ENCODE measurements around the gene SLC43A2. TPM values are rescaled to one million over a fixed set of nuclear protein-coding genes. Genes with fewer than 3 reads are reported as not detected.

The SLC43A2 gene
- total and polyA plus RNA-seq, 4 donors: 27.0 to 125 (median 68.6) TPM

DNA sequence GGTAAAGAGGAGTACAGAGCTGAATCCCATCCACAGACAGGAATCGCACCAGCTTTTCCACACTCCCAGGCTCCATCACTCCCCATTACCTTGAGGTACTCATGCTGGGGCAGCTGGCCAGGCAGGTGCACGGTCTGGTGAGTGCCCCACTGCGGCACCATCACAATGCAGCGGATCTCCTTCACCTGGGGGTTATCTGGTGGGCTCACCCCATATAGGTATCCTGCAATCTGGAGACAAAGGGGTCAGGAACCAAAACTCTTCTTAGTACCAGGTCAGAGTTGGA, 22.9 kb upstream of the SLC43A2 start:
- Histone ChIP-seq H3K4me1 (ENCODE audit: control insufficient read depth in 5 of 5, insufficient read depth in 5 of 5, low read length in 5 of 5) (peaks cover 3 to 19% (median 12%) of the 10 kb centered on the region in 5 donors), H3K4me3 (no peak overlapping the region), H3K9ac (ENCODE audit: insufficient read depth in 1 of 2, low read length in 2 of 2) (no peak overlapping the region), H3K9me3 (ENCODE audit: control insufficient read depth in 4 of 4, insufficient read depth in 3 of 4, low read length in 3 of 4) (no peaks in the 10 kb centered on the region), H3K27me3 (ENCODE audit: control insufficient read depth in 3 of 3, insufficient read depth in 3 of 3, low read length in 2 of 3) (no peaks in the 10 kb centered on the region), H3K27ac (ENCODE audit: low read depth in 1 of 2, low read length in 1 of 2) (no peak overlapping the region), H3K36me3 (ENCODE audit: control insufficient read depth in 4 of 4, insufficient read depth in 4 of 4, low read length in 4 of 4) (peaks cover 39 to 56% (median 52%) of the 10 kb centered on the region in 4 donors)
- ATAC-seq (ENCODE audit: insufficient read depth, low FRiP score): no peak
- TF ChIP-seq, protein P1, sequence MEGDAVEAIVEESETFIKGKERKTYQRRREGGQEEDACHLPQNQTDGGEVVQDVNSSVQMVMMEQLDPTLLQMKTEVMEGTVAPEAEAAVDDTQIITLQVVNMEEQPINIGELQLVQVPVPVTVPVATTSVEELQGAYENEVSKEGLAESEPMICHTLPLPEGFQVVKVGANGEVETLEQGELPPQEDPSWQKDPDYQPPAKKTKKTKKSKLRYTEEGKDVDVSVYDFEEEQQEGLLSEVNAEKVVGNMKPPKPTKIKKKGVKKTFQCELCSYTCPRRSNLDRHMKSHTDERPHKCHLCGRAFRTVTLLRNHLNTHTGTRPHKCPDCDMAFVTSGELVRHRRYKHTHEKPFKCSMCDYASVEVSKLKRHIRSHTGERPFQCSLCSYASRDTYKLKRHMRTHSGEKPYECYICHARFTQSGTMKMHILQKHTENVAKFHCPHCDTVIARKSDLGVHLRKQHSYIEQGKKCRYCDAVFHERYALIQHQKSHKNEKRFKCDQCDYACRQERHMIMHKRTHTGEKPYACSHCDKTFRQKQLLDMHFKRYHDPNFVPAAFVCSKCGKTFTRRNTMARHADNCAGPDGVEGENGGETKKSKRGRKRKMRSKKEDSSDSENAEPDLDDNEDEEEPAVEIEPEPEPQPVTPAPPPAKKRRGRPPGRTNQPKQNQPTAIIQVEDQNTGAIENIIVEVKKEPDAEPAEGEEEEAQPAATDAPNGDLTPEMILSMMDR (IDR thresholded peaks at IDR 0.05; ENCODE audit: control extremely low read depth, extremely low read depth): no peak
- WGBS, 2 donors: 89 to 95% methylated on average over 4 of the region's 4 CpGs
- no peak for DNase-seq

DNA sequence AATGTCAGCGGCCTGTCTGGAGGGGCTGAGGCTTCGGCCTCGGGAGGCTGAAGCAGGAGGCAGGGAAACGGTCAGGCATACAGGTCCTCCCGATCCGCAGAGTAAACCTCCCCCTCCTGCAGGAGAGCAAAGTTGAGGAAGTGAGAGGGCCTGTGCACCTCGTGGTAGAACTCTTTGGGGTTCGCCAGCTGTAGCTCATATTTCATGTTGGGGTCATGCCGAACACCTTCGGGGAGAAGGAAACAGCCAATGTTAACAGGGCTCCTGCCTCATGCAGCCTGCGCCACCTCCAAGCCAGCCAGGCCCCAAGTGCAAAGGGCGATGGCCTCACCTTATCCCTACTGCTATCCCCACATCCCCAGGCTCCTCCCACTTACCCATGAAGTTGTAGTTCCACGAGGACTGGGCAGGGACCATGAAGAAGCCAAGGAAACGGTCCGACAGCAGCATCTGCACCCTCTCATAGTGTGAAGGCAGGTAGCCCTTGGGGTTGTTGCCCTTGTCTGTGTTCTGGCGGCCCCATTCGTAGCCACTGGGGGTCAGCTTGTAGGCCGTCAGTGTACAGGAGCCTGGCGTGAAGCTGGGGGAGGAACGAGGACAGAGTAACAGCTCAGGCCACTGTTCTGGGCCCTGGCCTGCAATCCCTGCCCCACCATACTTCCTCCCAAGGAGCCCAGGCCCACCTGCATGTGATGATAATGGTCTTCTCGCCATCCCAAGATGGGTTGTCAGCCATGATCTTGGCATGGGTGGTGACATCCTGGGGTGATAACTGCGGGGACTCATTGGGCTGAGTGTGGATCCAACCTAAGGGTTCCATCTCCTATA, 22.3 kb upstream of the SLC43A2 start:
- Histone ChIP-seq H3K27ac (ENCODE audit: low read depth in 1 of 2, low read length in 1 of 2) (peak overlapping the region; percentile 35 to 99), H3K36me3 (ENCODE audit: control insufficient read depth in 4 of 4, insufficient read depth in 4 of 4, low read length in 4 of 4) (peaks cover 33 to 51% (median 47%) of the 10 kb centered on the region in 4 donors), H3K4me3 (no peak overlapping the region), H3K27me3 (ENCODE audit: control insufficient read depth in 3 of 3, insufficient read depth in 3 of 3, low read length in 2 of 3) (no peaks in the 10 kb centered on the region), H3K4me1 (ENCODE audit: control insufficient read depth in 5 of 5, insufficient read depth in 5 of 5, low read length in 5 of 5) (peaks cover 3 to 20% (median 15%) of the 10 kb centered on the region in 5 donors), H3K9ac (ENCODE audit: insufficient read depth in 1 of 2, low read length in 2 of 2) (no peak overlapping the region), H3K9me3 (ENCODE audit: control insufficient read depth in 4 of 4, insufficient read depth in 3 of 4, low read length in 3 of 4) (no peaks in the 10 kb centered on the region)
- WGBS, 2 donors: 77 to 79% methylated on average over 22 of the region's 22 CpGs
- TF ChIP-seq, protein P1 (IDR thresholded peaks at IDR 0.05; ENCODE audit: control extremely low read depth, extremely low read depth): no peak
- no peak for DNase-seq
- ATAC-seq (ENCODE audit: insufficient read depth, low FRiP score): no peak

DNA sequence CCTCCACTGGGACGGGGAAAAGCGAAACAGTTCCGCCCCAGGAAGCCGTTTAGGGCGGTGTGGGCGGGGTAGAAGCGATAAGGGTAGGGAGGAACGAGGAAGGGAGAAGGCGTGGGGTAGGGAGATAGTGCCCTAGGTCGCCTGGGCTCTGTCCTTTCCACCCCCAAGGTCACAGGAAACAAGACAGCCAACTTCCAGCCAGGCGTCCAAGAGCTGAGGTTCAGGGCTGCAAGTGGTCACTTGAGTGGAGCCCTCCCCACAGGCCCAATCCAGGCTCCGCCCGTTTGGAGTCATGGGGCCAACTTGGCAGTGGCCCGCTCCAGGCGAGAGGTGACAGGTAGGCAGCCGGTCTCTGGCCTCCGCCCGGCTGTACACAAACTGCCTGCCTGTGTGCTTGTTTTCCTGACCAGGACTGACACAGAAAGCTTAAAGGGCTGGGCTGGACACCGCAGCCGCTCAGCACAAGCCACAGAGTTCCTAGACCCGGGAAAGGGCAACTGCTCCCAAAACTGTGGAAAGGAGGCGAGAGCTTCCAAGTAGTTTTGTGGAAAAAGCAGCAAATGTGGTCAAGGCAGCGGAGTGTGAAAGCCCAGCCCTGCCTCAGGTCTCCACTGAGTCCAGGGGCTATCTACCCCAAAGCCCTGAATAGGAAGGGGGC, 21.3 kb upstream of the SLC43A2 start, which contains the start of gene RILP:
TSS of gene RILP (minus strand) at position 23 of the 658 bp plus-strand sequence. CDS start 62 bp downstream, outside the sequence.
- ATAC-seq (ENCODE audit: insufficient read depth, low FRiP score) (peak; percentile 53), DNase-seq (peak; percentile 34 to 38 (median 36))
- peaks cover 27 to 45% (median 42%) of the 10 kb centered on the region in 4 donors for H3K36me3 ChIP-seq (ENCODE audit: control insufficient read depth in 4 of 4, insufficient read depth in 4 of 4, low read length in 4 of 4)
- H3K4me1 ChIP-seq (ENCODE audit: control insufficient read depth in 5 of 5, insufficient read depth in 5 of 5, low read length in 5 of 5): peaks cover 3 to 24% (median 20%) of the 10 kb centered on the region in 5 donors
- TF ChIP-seq, protein P1 (IDR thresholded peaks at IDR 0.05; ENCODE audit: control extremely low read depth, extremely low read depth): no peak
- H3K4me3 ChIP-seq: peak within 1 kb of the TSS; percentile 56
- no peaks in the 10 kb centered on the region for H3K9me3 ChIP-seq (ENCODE audit: control insufficient read depth in 4 of 4, insufficient read depth in 3 of 4, low read length in 3 of 4)
- H3K27ac ChIP-seq (ENCODE audit: low read depth in 1 of 2, low read length in 1 of 2): peak within 1 kb of the TSS; percentile 98 to 99
- 20 to 32% methylated on average over 22 to 23 of the region's 23 CpGs for WGBS, 2 donors
- no peaks in the 10 kb centered on the region for H3K27me3 ChIP-seq (ENCODE audit: control insufficient read depth in 3 of 3, insufficient read depth in 3 of 3, low read length in 2 of 3)
- peak within 1 kb of the TSS in 1 of 2 donors; percentile 32 for H3K9ac ChIP-seq (ENCODE audit: insufficient read depth in 1 of 2, low read length in 2 of 2)
